ENCODE data around the gene FOLR2.

- TF ChIP-seq POLR2A (IDR thresholded peaks at IDR 0.05) (no peak), CTCF (IDR thresholded peaks at IDR 0.05) (no peak)
These were observed 20.9 kb upstream of the FOLR2 start for GRCh38 chr11:72195518-72196270.
